ENCODE data around the gene SLC39A2.

The SLC39A2 gene

DNA sequence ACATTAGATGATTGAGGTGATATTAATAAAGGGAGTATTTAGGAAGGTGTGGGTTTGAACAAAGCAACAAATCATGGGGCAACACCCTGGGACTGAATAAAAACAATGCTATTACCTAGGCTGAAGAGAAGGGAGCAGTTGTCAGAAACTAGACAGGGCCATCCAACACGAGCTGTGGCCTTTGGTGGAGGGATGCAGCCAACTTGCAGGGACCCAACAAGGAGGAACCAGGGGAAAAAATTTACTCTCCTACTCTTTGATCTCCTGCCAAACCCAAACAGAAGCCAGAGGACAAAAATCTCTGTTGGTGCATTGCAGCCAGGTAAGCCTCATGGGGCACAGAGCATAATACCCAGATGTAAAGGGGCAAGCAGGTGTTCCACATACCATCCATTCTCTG, 12.0 kb downstream of the SLC39A2 start:
- POLR2A ChIA-PET: interaction anchor here (1.3 kb wide), 1 partner anchor 40 kb away, joined by 4 read pairs; no protein-coding TSS in a partner anchor
- CTCF ChIA-PET: interaction anchor here (0.8 to 2.1 kb wide), 5 partner anchors 12 to 95 kb away, joined by 3 to 12 read pairs (median 3); partner anchors contain the start of gene SLC39A2
- TF ChIP-seq FOXK2 (IDR thresholded peaks at IDR 0.05) (no peak), NFRKB (IDR thresholded peaks at IDR 0.05) (no peak), ELF4 (IDR thresholded peaks at IDR 0.05) (no peak), ARNT (IDR thresholded peaks at IDR 0.05) (no peak), L3MBTL2 (conservative IDR thresholded peaks at IDR 0.05) (no peak), FOXA1 (IDR thresholded peaks at IDR 0.05) (no peak), CTBP1 (IDR thresholded peaks at IDR 0.05; ENCODE audit: borderline replicate concordance) (no peak), SUZ12 (IDR thresholded peaks at IDR 0.05) (no peak), ZNF384 (IDR thresholded peaks at IDR 0.05) (no peak), TARDBP (IDR thresholded peaks at IDR 0.05) (no peak), HDGF (IDR thresholded peaks at IDR 0.05; ENCODE audit: borderline replicate concordance) (no peak), FOXM1 (IDR thresholded peaks at IDR 0.05; ENCODE audit: borderline replicate concordance) (no peak), BHLHE40 (IDR thresholded peaks at IDR 0.05; ENCODE audit: borderline replicate concordance) (no peak), LEF1 (IDR thresholded peaks at IDR 0.05; ENCODE audit: borderline replicate concordance) (no peak), SP1 (IDR thresholded peaks at IDR 0.05) (no peak)
- TF ChIP-seq, protein P1, sequence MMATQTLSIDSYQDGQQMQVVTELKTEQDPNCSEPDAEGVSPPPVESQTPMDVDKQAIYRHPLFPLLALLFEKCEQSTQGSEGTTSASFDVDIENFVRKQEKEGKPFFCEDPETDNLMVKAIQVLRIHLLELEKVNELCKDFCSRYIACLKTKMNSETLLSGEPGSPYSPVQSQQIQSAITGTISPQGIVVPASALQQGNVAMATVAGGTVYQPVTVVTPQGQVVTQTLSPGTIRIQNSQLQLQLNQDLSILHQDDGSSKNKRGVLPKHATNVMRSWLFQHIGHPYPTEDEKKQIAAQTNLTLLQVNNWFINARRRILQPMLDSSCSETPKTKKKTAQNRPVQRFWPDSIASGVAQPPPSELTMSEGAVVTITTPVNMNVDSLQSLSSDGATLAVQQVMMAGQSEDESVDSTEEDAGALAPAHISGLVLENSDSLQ (IDR thresholded peaks at IDR 0.05): no peak
- DNase-seq (ENCODE audit: extremely low spot score): no peak

DNA sequence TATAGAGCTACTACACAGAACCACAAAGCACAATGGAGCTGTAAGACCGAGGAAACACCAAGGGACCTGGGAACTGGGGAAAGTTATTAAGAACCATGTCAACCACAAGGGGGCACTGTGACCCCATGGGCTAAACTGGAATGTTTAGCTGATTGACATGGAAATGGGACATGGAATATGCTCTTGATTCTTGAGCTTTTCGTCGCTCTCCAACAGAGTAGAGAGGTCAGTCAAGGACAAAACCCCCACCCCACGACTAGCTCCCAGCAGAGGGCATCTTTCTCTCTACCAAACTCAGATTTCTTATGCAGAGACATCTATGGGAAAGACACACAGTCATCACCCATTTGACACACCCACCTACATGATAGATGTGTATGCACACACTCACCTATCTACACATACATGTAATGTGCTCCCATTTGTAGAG, 15.7 kb downstream of the SLC39A2 start:
- no peak for TF ChIP-seq FOXA1 (IDR thresholded peaks at IDR 0.05)
- TF ChIP-seq, protein P1 (IDR thresholded peaks at IDR 0.05): peak; percentile 96
- CTCF ChIA-PET: interaction anchor here (0.6 to 4.7 kb wide), 28 partner anchors 9 to 362 kb away, joined by 3 to 98 read pairs (median 12); partner anchors contain the start of genes NDRG2, RNASE13 and SLC39A2
- peak; percentile 79 for DNase-seq (ENCODE audit: extremely low spot score)
- POLR2A ChIA-PET: interaction anchor here (0.9 to 2.1 kb wide), 12 partner anchors 9 to 90 kb away, joined by 3 to 18 read pairs (median 6); partner anchors contain the start of genes ARHGEF40, NDRG2 and RNASE7

DNA sequence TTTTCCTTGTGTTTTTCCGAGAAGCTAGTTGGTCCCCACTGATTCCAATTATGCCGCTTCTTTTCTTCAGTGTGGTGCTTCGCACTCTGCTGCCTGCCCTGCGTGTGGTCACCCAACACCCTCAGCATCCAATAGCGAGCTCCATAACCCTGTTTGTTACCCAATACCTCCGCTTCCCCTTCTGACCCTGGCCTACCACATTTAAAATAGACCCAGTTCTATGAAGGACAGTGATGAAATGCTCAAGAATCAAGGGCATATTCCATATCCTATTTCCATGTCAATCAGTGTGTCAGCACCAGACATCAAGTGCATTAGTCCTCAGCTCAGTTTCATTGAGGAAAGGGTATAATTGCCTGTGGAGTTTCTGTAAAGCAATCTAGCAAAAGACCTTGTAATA, 16.2 kb downstream of the SLC39A2 start:
- ChIA-PET POLR2A (interaction anchor here (1.1 to 2.1 kb wide), 9 partner anchors 9 to 89 kb away, joined by 4 to 18 read pairs (median 7); partner anchors contain the start of genes ARHGEF40 and NDRG2), CTCF (interaction anchor here (0.6 to 4.7 kb wide), 26 partner anchors 8 to 250 kb away, joined by 3 to 98 read pairs (median 13); partner anchors contain the start of genes NDRG2, RNASE13 and SLC39A2)
- no peak for TF ChIP-seq SUZ12 (IDR thresholded peaks at IDR 0.05)
- no peak for TF ChIP-seq NFRKB (IDR thresholded peaks at IDR 0.05)
- TF ChIP-seq FOXA1 (IDR thresholded peaks at IDR 0.05): no peak
- TF ChIP-seq TARDBP (IDR thresholded peaks at IDR 0.05): no peak
- no peak for TF ChIP-seq CTBP1 (IDR thresholded peaks at IDR 0.05; ENCODE audit: borderline replicate concordance)
- TF ChIP-seq SP1 (IDR thresholded peaks at IDR 0.05): no peak
- TF ChIP-seq ZNF384 (IDR thresholded peaks at IDR 0.05): no peak
- TF ChIP-seq, protein P1 (IDR thresholded peaks at IDR 0.05): no peak
- TF ChIP-seq BHLHE40 (IDR thresholded peaks at IDR 0.05; ENCODE audit: borderline replicate concordance): no peak
- no peak for TF ChIP-seq FOXK2 (IDR thresholded peaks at IDR 0.05)
- no peak for DNase-seq (ENCODE audit: extremely low spot score)

DNA sequence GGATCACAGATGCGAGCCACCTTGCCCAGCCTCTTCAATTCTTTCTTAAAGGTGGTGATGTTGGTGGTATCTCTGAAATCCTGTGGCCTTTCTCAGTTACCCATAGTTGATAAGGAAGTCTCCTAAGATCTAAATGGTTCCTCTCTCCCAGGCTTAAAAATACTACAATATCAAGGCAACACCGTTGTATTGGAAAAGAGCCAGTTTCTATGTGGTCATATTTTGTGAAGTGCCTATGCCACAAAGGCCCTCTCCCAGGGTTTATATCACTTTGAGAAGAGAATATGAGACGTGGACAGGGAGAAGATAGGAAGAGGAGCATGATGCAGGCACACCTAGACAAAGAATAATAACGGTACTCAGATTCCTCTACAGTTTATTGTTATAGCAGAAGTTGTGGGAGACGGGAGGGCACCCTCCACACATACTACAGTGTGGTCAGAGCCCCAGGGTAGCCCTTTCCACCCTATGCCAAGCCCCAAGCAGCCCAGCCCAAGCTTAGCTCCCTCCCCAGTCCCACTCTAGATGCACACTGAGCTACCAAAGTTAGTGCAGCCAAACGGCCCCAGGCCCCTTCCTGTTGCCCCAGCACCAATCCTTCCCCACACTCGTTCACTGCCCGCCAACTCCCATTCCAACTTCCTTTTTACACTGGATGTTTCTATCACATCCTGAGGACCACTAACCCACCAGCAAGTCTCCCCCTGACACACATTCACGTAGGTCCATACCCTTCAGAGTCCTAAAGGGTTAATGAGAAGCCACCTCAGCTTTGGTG, 17.5 kb downstream of the SLC39A2 start:
- ChIA-PET CTCF (interaction anchor here (0.6 to 4.7 kb wide), 7 partner anchors 18 to 88 kb away, joined by 3 to 98 read pairs (median 19); partner anchors contain the start of gene SLC39A2), POLR2A (interaction anchor here (1.1 to 2.1 kb wide), 3 partner anchors 30 to 76 kb away, joined by 3 to 7 read pairs (median 3); no protein-coding TSS in a partner anchor)
- TF ChIP-seq, protein P1 (IDR thresholded peaks at IDR 0.05): no peak
- TF ChIP-seq FOXM1 (IDR thresholded peaks at IDR 0.05; ENCODE audit: borderline replicate concordance) (no peak), HDGF (IDR thresholded peaks at IDR 0.05; ENCODE audit: borderline replicate concordance) (no peak), ARNT (IDR thresholded peaks at IDR 0.05) (no peak), BHLHE40 (IDR thresholded peaks at IDR 0.05; ENCODE audit: borderline replicate concordance) (no peak), FOXA1 (IDR thresholded peaks at IDR 0.05) (no peak)

DNA sequence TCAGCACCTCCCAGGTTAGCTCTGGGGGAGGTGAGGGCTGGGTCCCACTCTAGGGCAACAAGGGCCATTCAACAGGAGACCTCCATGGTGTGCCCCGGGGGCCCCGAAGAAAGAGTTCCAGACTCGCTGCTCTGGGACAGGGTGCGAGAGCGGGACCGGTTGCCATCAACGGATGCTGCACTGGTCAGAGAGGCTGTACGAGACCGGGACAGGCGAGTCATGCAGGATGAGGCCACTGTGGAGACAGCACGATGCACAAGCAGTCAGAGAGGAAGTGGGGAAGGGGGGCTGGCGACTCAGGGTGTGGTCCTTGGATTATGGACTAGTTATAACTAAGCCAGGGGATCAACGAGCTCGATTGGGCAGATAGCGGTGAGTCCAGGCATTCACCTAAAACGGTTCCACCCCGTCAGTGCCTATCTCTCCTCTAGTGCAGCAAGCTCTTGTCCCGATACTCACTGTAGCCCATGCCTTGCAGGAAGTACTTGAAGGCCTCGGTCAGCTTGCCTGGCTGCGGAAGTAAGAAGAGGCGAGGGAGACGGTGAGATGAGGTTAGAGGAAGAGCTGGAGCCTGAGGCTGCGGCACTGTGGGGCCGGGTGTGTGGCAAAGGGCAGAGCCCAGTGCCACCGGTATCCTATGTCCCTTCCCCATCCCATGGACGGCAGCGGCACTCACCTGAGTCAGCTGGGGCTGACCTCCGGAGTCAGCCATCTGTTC, 18.6 kb downstream of the SLC39A2 start:
- no peak for DNase-seq (ENCODE audit: extremely low spot score)
- CTCF ChIA-PET: interaction anchor here (0.6 to 4.7 kb wide), 4 partner anchors 22 to 75 kb away, joined by 3 to 98 read pairs (median 3); no protein-coding TSS in a partner anchor
- POLR2A ChIA-PET: interaction anchor here (1.3 kb wide), 1 partner anchor 29 kb away, joined by 3 read pairs; no protein-coding TSS in a partner anchor
- TF ChIP-seq SP1 (IDR thresholded peaks at IDR 0.05) (no peak), NFRKB (IDR thresholded peaks at IDR 0.05) (no peak), ZNF384 (IDR thresholded peaks at IDR 0.05) (no peak), FOXM1 (IDR thresholded peaks at IDR 0.05; ENCODE audit: borderline replicate concordance) (no peak), BHLHE40 (IDR thresholded peaks at IDR 0.05; ENCODE audit: borderline replicate concordance) (no peak), SUZ12 (IDR thresholded peaks at IDR 0.05) (no peak), FOXK2 (IDR thresholded peaks at IDR 0.05) (no peak), CTBP1 (IDR thresholded peaks at IDR 0.05; ENCODE audit: borderline replicate concordance) (no peak), ARNT (IDR thresholded peaks at IDR 0.05) (no peak), ELF4 (IDR thresholded peaks at IDR 0.05) (no peak), TARDBP (IDR thresholded peaks at IDR 0.05) (no peak), L3MBTL2 (conservative IDR thresholded peaks at IDR 0.05) (no peak), LEF1 (IDR thresholded peaks at IDR 0.05; ENCODE audit: borderline replicate concordance) (no peak), FOXA1 (IDR thresholded peaks at IDR 0.05) (no peak), HDGF (IDR thresholded peaks at IDR 0.05; ENCODE audit: borderline replicate concordance) (no peak)

More for the DNA sequence above, 17.5 kb downstream of the SLC39A2 start:
- no peak for DNase-seq (ENCODE audit: extremely low spot score)
